ENCODE measurements around the gene PRKCD.

The PRKCD gene

GRCh38 chr3:53221827-53222182 lies 60.8 kb downstream of the PRKCD start:
- TF ChIP-seq, protein P1, sequence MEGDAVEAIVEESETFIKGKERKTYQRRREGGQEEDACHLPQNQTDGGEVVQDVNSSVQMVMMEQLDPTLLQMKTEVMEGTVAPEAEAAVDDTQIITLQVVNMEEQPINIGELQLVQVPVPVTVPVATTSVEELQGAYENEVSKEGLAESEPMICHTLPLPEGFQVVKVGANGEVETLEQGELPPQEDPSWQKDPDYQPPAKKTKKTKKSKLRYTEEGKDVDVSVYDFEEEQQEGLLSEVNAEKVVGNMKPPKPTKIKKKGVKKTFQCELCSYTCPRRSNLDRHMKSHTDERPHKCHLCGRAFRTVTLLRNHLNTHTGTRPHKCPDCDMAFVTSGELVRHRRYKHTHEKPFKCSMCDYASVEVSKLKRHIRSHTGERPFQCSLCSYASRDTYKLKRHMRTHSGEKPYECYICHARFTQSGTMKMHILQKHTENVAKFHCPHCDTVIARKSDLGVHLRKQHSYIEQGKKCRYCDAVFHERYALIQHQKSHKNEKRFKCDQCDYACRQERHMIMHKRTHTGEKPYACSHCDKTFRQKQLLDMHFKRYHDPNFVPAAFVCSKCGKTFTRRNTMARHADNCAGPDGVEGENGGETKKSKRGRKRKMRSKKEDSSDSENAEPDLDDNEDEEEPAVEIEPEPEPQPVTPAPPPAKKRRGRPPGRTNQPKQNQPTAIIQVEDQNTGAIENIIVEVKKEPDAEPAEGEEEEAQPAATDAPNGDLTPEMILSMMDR (IDR thresholded peaks at IDR 0.05): no peak
- Histone ChIP-seq H3K4me1 (ENCODE audit: control insufficient read depth in 1 of 2, insufficient read depth in 1 of 2, low read depth in 1 of 2, low read length in 1 of 2) (peaks cover 12 to 20% of the 10 kb centered on the region in 2 experiments), H3K9me3 (no peaks in the 10 kb centered on the region), H3K27me3 (no peaks in the 10 kb centered on the region), H3K36me3 (peaks cover 68% of the 10 kb centered on the region), H3K27ac (peak overlapping the region; percentile 97), H3K4me3 (ENCODE audit: low read depth in 1 of 2, low read length in 1 of 2) (no peak overlapping the region)

DNA sequence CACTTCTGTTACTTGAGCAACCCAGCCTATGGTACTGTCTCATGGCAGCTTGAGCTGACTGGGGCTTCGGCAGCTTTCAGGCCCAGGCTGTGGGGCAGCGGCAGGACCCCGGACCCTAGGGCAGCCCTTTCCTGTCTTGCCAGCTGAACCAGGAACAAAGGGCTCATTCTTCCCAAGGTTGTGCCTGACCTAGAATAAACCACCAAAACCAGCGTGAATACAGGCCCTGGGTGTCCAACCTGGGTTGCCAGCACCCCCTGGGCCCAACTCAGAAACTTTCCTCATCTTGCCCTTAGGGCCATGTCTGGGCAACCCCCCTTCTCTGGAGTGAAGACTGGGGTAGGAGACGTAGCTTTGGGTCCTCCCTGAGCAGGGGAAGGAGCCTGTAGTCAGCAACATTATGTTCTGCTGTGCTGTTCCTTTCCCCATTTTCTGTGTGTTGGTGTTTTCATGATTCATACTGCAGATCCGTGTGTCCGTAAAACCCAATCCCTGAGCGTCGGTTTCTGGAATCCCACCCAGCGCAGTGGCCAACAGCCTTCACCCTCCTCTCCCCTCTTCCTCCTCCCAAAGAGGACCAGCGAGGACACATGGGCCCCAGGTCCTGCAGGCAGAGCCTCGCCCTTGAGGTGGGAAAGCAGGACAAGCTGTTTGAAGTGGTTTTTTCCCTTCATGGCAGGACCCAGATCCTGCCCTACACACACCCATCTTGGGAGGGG lies 61.3 kb downstream of the PRKCD start:
- Histone ChIP-seq H3K27me3 (no peaks in the 10 kb centered on the region), H3K9me3 (no peaks in the 10 kb centered on the region), H3K36me3 (peaks cover 73% of the 10 kb centered on the region), H3K27ac (peak overlapping the region; percentile 97), H3K4me3 (ENCODE audit: low read depth in 1 of 2, low read length in 1 of 2) (no peak overlapping the region), H3K4me1 (ENCODE audit: control insufficient read depth in 1 of 2, insufficient read depth in 1 of 2, low read depth in 1 of 2, low read length in 1 of 2) (peaks cover 12 to 20% of the 10 kb centered on the region in 2 experiments)
- TF ChIP-seq, protein P1 (IDR thresholded peaks at IDR 0.05): no peak

GRCh38 chr3:53223025-53223424 lies 62.0 kb downstream of the PRKCD start:
- Histone ChIP-seq H3K4me1 (ENCODE audit: control insufficient read depth in 1 of 2, insufficient read depth in 1 of 2, low read depth in 1 of 2, low read length in 1 of 2) (peaks cover 6 to 14% of the 10 kb centered on the region in 2 experiments), H3K4me3 (ENCODE audit: low read depth in 1 of 2, low read length in 1 of 2) (no peak overlapping the region), H3K36me3 (peaks cover 80% of the 10 kb centered on the region)

DNA sequence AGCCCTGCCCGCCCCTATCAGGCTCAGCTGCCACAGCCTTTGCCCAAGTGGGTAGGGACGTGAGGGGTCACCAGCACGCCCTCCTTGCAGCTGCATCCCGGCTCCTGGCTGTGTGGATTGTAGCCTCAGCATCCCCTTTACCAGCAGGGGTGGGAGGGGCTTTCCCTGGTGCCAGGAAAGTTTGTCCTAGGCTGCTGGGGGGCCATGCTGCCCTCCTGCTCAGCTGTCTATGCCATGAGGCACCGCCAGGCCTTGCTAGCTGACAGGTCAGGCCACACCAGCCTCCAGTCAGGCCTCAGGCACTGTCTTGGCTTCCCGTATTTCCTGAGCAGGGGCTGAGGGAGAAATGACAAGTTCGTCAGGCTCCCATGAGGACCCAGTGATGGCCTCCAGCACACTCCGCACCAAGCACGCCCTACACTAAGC lies 62.5 kb downstream of the PRKCD start:
- Histone ChIP-seq H3K4me1 (ENCODE audit: control insufficient read depth in 1 of 2, insufficient read depth in 1 of 2, low read depth in 1 of 2, low read length in 1 of 2) (peaks cover 1 to 9% of the 10 kb centered on the region in 2 experiments), H3K27ac (peak overlapping the region; percentile 97), H3K36me3 (peaks cover 85% of the 10 kb centered on the region), H3K27me3 (no peaks in the 10 kb centered on the region), H3K9me3 (peaks cover 7% of the 10 kb centered on the region), H3K4me3 (ENCODE audit: low read depth in 1 of 2, low read length in 1 of 2) (no peak overlapping the region)
- TF ChIP-seq, protein P1 (IDR thresholded peaks at IDR 0.05): no peak

More at GRCh38 chr3:53223025-53223424, 62.0 kb downstream of the PRKCD start:
- H3K9me3 ChIP-seq: peaks cover 2% of the 10 kb centered on the region
- H3K27me3 ChIP-seq: no peaks in the 10 kb centered on the region
- H3K27ac ChIP-seq: peak overlapping the region; percentile 97
- TF ChIP-seq, protein P1 (IDR thresholded peaks at IDR 0.05): no peak

GRCh38 chr3:53224026-53224425 lies 63.0 kb downstream of the PRKCD start:
- TF ChIP-seq, protein P1 (IDR thresholded peaks at IDR 0.05): no peak
- no peak overlapping the region for H3K4me3 ChIP-seq (ENCODE audit: low read depth in 1 of 2, low read length in 1 of 2)
- H3K9me3 ChIP-seq: peaks cover 12% of the 10 kb centered on the region
- H3K27me3 ChIP-seq: no peaks in the 10 kb centered on the region
- H3K4me1 ChIP-seq (ENCODE audit: control insufficient read depth in 1 of 2, insufficient read depth in 1 of 2, low read depth in 1 of 2, low read length in 1 of 2): peaks cover 0 to 8% of the 10 kb centered on the region in 2 experiments
- H3K36me3 ChIP-seq: peaks cover 90% of the 10 kb centered on the region
- peak overlapping the region; percentile 97 for H3K27ac ChIP-seq

Data from neutrophil (primary cell).